GM21786 (cell line): ENCODE data around the gene NEDD4L.
"Not testable (repeated sequence)": the region's sequence is repeated elsewhere in the genome, so short reads cannot be mapped to it uniquely, and the experiment has no call there.

ENCODE experiments used
- ATAC-seq: cut with Tn5 transposase; IDR thresholded peaks from one replicate; pipeline ENCODE4 v1.9.1; 2021; ENCODE audit not compliant: unreplicated experiment

Gene NEDD4L

GRCh38 chr18:58408665-58409064, 364.6 kb downstream of the NEDD4L start:
- ATAC-seq, result no peak

DNA sequence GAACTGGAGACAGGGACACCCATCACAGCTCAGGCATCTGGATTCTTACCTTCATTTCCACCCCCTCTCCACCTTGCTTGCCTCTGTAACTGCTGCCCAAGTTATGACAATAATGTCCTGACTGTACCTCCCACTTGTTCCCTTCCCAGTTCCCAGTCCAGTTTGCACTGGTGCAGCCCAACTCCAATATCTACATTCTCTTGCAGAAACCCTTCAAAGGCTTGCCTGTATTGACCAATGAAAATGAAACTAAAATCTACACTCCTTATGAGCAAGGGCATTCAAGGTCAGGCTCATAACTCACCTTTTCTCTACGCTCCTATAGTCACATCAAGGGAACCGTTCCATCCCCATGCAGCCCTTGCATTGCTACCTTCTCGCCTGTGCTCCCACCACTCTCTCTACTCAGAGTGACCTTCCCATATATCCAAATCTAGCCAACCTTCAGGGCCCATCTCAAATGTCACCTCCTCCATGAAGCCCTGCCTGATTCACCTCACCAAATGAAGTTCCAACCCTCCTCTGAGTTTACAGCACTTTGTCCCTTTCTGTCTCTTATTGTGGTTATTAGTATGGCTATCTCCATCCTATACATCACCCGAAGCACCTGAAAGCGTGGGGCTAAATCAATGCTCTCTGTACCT, 365.9 kb downstream of the NEDD4L start:
- ATAC-seq, result no peak

DNA sequence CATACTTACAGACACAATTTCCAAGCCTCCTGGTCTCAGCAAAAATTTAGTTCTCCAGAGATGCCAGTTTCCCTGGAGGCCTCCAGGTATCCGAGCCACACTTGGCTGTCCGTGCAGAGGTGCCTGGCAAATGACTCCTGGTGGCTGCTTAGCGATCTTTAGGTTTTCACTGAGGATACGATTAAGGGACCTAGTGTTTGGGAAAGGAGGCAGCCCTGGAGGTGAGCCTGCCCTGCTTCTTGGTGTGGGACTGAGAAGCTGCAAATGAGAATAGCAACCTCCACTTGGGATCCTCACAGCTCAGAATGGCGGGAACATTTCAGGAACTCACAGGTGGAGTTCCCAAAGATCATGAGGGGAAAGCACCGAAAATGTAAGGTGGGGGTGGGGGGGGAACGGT, 367.3 kb downstream of the NEDD4L start:
- no peak for ATAC-seq

DNA sequence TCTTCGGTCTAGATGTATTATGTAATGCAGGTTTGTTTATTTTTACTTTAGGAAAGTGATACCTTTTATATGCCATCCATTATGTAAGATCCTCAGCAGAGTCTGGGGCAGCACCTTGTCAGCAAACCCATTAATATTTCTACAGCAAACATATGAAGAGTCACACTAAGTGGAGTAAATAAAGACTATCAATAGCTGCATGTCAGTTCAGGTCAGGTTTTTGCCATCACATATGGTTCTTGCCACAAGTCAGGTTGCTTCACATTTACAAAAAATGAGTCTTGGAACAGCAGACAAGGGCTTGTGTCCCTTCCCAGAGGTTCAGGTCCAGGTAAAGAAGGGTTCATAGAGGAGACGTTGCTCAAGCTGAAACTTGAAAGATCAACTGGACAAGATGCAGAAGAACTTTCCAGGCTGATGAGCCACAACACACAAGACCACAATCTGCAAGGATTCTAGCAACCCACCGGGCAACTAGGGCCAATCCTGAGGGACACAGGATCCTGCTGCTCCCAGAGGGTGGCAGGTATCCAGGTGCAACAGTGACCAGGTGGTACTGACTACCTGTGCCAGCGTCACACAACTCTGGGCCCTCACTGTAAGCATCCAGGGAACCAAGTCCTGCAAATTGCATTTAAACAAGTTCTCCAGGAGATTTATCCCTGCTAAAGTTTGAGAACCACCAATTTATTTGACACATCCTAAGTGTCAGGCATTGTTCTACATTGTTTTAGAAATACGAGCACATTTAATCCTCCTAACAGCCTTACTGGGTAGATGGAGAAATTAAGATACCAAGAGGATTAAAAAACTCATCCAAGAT, 369.0 kb downstream of the NEDD4L start:
- ATAC-seq, result no peak

- no peak for ATAC-seq
These were observed 369.9 kb downstream of the NEDD4L start for GRCh38 chr18:58413667-58414628.

DNA sequence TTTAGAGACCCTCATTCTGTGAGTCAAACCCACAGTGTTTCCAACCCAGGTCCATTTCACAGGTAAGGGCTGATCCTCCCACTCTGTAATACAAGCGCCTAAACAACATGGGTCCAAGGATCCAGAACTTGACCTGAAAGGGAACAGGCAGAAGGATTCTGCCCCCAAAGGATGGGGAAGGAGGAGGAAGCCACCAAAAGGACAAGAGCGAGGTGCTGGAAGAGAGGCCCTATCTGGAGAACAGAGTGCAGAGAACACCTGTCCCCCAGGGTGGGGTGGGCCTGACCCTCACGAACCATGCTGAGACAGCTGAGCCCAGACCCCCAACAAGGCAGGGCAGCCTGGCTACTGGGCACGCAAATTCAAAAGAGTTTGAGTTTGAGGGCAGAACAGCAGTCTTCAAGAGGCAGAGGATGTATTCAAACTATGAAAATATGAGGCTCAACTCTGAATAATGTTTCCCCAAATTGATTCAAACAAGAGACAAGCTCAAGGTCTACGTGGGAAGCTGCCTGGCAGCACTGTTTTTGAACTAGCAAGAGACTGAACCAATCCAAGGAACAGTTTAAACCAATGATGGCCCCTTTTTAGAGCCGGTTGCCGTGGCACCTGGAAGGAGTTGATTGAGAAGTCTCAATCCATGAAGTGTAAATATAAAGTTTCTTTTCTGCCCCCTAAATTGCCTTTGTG, 372.1 kb downstream of the NEDD4L start:
- ATAC-seq, result no peak

- no peak for ATAC-seq
These were observed 373.0 kb downstream of the NEDD4L start for GRCh38 chr18:58416704-58417683.

- ATAC-seq, result no peak
These were observed 373.7 kb downstream of the NEDD4L start for GRCh38 chr18:58417752-58418151.

DNA sequence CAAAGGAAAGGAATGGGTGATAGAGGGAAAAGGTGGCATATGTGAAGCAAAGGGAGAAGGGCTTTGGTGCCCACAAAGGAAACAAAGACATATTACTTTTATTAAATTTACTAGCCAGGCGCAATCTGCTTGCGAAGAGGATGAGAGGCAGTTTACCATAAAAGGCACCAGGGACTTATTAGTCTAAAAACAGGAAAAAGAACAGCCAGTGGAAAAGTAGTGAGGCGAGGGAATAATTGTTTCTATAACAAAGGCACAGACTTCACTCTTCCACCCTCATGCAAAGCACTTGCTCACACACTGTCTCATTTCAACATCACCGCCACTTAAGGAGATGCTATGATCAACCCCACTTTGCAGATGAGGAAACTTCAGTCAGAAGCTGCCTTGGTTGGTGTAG, 374.3 kb downstream of the NEDD4L start:
- no peak for ATAC-seq

DNA sequence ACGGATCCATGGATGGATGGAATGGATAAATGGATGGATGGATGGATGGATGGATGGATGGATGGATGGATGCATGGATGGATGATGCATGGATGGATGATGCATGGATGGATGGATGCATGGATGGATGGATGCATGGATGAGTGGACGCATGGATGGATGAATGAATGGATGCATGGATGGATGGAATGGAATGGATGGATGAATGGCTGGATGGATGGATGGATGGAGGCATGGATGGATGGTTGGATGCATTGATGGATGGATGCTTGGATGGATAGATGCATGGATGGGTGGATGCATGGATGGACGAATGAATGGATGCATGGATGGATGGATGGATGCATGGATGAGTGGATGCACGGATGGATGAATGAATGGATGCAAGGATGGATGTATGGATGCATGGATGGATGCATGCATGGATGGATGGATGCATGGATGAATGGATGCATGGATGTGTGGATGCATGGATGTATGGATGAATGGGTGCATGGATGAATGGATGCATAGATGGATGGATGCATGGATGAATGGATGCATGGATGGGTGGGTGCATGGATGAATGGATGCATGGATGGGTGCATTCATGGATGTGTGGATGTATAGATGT, 375.7 kb downstream of the NEDD4L start:
- no peak for ATAC-seq

GRCh38 chr18:58426611-58427010, 382.6 kb downstream of the NEDD4L start:
- no peak for ATAC-seq

- no peak for ATAC-seq
These were observed 383.3 kb downstream of the NEDD4L start for GRCh38 chr18:58427321-58427720.

- no peak for ATAC-seq
These were observed 385.4 kb downstream of the NEDD4L start for GRCh38 chr18:58429442-58429841.

DNA sequence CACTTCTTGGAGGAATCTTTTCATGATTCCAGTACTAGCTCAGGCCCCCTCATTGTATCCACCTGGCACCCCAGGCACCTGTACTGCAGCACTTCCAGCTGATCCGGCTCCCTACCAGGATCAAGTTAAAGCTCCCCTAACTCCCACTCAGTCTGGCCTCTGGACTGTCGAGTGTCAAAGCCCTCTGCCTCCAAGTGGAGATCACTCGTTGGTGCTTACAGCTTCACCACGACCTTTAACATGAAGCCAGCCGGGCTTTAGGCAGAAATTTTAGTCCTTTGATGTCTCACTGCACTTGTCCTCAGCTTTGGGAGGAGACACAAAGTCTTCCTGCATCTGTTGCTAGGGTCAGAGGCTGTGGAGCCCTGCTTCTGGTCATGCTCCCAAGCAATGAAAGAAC, 387.2 kb downstream of the NEDD4L start:
- no peak for ATAC-seq

DNA sequence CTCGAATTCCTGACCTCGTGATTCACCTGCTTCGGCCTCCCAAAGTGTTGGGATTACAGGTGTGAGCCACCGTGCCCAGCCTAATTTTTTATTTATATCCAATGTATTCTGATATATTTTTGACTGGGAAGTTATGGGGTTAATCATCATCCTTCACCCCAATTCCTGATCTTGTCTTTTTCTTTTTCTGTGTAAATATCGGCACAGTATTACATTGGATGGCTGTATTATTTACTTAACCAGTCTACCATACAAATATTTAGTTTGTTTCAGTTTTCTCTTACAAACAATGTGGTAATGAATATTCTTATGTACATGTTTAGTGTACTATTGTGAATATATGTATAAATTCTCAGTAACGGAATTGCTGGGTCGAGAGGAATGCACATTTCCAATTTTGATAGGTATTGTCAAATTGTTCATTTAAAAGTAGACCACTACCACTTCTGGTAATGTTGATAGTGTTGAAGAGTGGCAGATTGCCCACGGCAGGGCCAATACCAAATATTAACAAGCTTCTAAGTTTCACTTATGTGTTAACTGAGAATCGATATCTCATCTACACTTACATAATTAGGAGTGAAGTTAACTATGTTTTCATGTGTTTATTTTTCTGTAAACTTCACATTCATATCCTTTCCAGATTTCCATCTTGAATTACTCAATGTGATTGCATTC, 388.2 kb downstream of the NEDD4L start:
- no peak for ATAC-seq

GRCh38 chr18:58435221-58436005, 391.4 kb downstream of the NEDD4L start:
- ATAC-seq, result not testable (repeated sequence)

GRCh38 chr18:58438161-58438957, 394.3 kb downstream of the NEDD4L start:
- no peak for ATAC-seq
